PC-9 (cell line): ENCODE measurements around the gene RUVBL2. TPM values are rescaled to one million over a fixed set of nuclear protein-coding genes. Genes with fewer than 3 reads are reported as not detected.

Experiments
- BruUV-seq: library from RNA; stranded (reverse); fragments of 400-500 nt; replicated peaks from 2 replicates; lab custom pipeline; 2021; lab: Mats Ljungman, UMichigan
- CTCF ChIA-PET: fragments of 300-600 bp; sonication (Branson Sonifier 250); formaldehyde crosslinking; loops from one replicate; lab custom pipeline; 2022; ENCODE audit warnings: antibody characterized with exemption; lab: Charles Lee
- POLR2A ChIA-PET: fragments of 300-600 bp; sonication (Branson Sonifier 250); formaldehyde crosslinking; loops from one replicate; lab custom pipeline; 2022; ENCODE audit warnings: antibody characterized with exemption; ENCODE audit not compliant: unreplicated experiment; lab: Charles Lee
- DNase-seq, 2 experiments: peaks; one replicate each; pipeline versions ENCODE4 v3.0.0 to v3.0.0-alpha.2; 2015 to 2022; ENCODE audit warnings: mixed read lengths in 1 of 2
- H2AFZ ChIP-seq: fragments of 200-600 bp; sonication (generic); 2 replicates; pipeline ENCODE4 v1.8.1; 2017; ENCODE audit warnings: antibody characterized with exemption
- H3F3A ChIP-seq: fragments of 200-600 bp; sonication (generic); 2 replicates; pipeline ENCODE4 v1.8.1; 2017; ENCODE audit warnings: antibody characterized with exemption, mild to moderate bottlenecking, low read depth; ENCODE audit not compliant: insufficient read depth
- H3K27ac ChIP-seq: fragments of 200-600 bp; sonication (generic); 2 replicates; pipeline ENCODE4 v1.6.1; 2016; ENCODE audit warnings: mixed run types
- H3K27me3 ChIP-seq: fragments of 200-600 bp; sonication (generic); 2 replicates; pipeline ENCODE4 v1.6.1; 2016; ENCODE audit warnings: low read depth, mixed run types; ENCODE audit not compliant: insufficient read depth
- H3K36me3 ChIP-seq: fragments of 200-600 bp; sonication (generic); 2 replicates; pipeline ENCODE4 v1.6.1; 2016; ENCODE audit warnings: low read depth, mixed run types
- H3K4me1 ChIP-seq: fragments of 200-600 bp; sonication (generic); replicated peaks from 2 replicates; pipeline ENCODE4 v1.6.1; 2016; ENCODE audit warnings: mixed run types; ENCODE audit not compliant: insufficient read depth
- H3K4me2 ChIP-seq: fragments of 200-600 bp; sonication (generic); 2 replicates; pipeline ENCODE4 v1.6.1; 2017; ENCODE audit warnings: mixed run types
- H3K4me3 ChIP-seq: fragments of 200-600 bp; sonication (generic); 2 replicates; pipeline ENCODE4 v1.6.1; 2016; ENCODE audit warnings: mixed run types
- H3K79me2 ChIP-seq: fragments of 200-600 bp; sonication (generic); 2 replicates; pipeline ENCODE4 v1.6.1; 2017; ENCODE audit warnings: low read depth, mixed run types
- H3K9me2 ChIP-seq: fragments of 200-600 bp; sonication (generic); 2 replicates; pipeline ENCODE4 v1.8.1; 2017; ENCODE audit warnings: mild to moderate bottlenecking; ENCODE audit not compliant: insufficient read depth
- H3K9me3 ChIP-seq: fragments of 200-600 bp; sonication (generic); 2 replicates; pipeline ENCODE4 v1.8.1; 2016; ENCODE audit warnings: low read depth; ENCODE audit not compliant: insufficient read depth
- H4K20me1 ChIP-seq: fragments of 200-600 bp; sonication (generic); 2 replicates; pipeline ENCODE4 v1.8.1; 2017; ENCODE audit not compliant: insufficient read depth
- CTCF ChIP-seq: fragments of 200-600 bp; sonication (generic); conservative IDR thresholded peaks from 2 replicates; pipeline ENCODE4 v1.6.1; 2017; ENCODE audit warnings: mixed run types, antibody characterized with exemption, mild to moderate bottlenecking, moderate library complexity
- EZH2 ChIP-seq: fragments of 200-600 bp; sonication (generic); IDR thresholded peaks from 2 replicates; pipeline ENCODE4 v1.8.0; 2017; ENCODE audit warnings: antibody characterized with exemption, low read depth
- intact Hi-C: fragments of 100-400 bp; cut with micrococcal nuclease; formaldehyde crosslinking; loops from one replicate; pipeline ENCODE4 v1.10.0; 2022; ENCODE audit not compliant: unreplicated experiment
- total RNA-seq: library from RNA; stranded (reverse); gene quantifications from 2 replicates; pipeline ENCODE4 v1.2.3, GENCODE V29; 2021

RUVBL2 gene
- total RNA-seq, 1 experiment from 2014 or later = 179 TPM

- H3K36me3 ChIP-seq = peaks cover 18% of the 10 kb centered on the region
- no peak overlapping the region for H2AFZ ChIP-seq
- no peaks in the 10 kb centered on the region for H3K27me3 ChIP-seq
- peak overlapping the region; percentile 95 for H3K27ac ChIP-seq
- TSS peak; percentile 79 for BruUV-seq
- H3K4me3 ChIP-seq = peak overlapping the region; percentile 84
- intact Hi-C loops = loop anchor here (2.0 to 10.0 kb wide), 3 partner anchors 28 to 480 kb away; partner anchors contain the start of genes CA11, GYS1 and RUVBL2
- DNase-seq = peak in 1 of 2 experiments; percentile 42
- H3K4me2 ChIP-seq = peak overlapping the region; percentile 96
- H4K20me1 ChIP-seq = peaks cover 22% of the 10 kb centered on the region
- no peaks in the 10 kb centered on the region for H3K9me2 ChIP-seq
- CTCF ChIA-PET = interaction anchor here (0.6 to 0.7 kb wide), 2 partner anchors 46 to 125 kb away, joined by 3 read pairs; no protein-coding TSS in a partner anchor
- peaks cover 33% of the 10 kb centered on the region for H3K79me2 ChIP-seq
- peaks cover 39% of the 10 kb centered on the region for H3K4me1 ChIP-seq
- H3F3A ChIP-seq = peaks cover 77% of the 10 kb centered on the region
- POLR2A ChIA-PET = interaction anchor here (0.5 to 0.7 kb wide), 9 partner anchors 15 to 354 kb away, joined by 3 to 7 read pairs (median 3); partner anchors contain the start of genes GYS1 and RUVBL2
- TF ChIP-seq CTCF (no peak), EZH2 (no peak)
- H3K9me3 ChIP-seq = no peaks in the 10 kb centered on the region
Observed at GRCh38 chr19:48964205-48965039, 29.3 kb upstream of the RUVBL2 start.

GRCh38 chr19:48965040-48965805, 28.5 kb upstream of the RUVBL2 start, which contains the start of gene FTL:
Gene FTL, plus strand, starts transcription at chr19:48965309. Its CDS starts 199 bp downstream, at chr19:48965508.
- Histone ChIP-seq H3K36me3 (peaks cover 18% of the 10 kb centered on the region), H3F3A (peaks cover 80% of the 10 kb centered on the region), H4K20me1 (peaks cover 22% of the 10 kb centered on the region), H3K9me2 (no peaks in the 10 kb centered on the region), H3K9me3 (no peaks in the 10 kb centered on the region), H2AFZ (no peak within 1 kb of the TSS), H3K27ac (peak within 1 kb of the TSS; percentile 95), H3K27me3 (no peaks in the 10 kb centered on the region), H3K79me2 (peaks cover 33% of the 10 kb centered on the region), H3K4me2 (peak within 1 kb of the TSS; percentile 96), H3K4me3 (peak within 1 kb of the TSS; percentile 84), H3K4me1 (peaks cover 39% of the 10 kb centered on the region)
- ChIA-PET POLR2A (interaction anchor here (0.6 kb wide), 1 partner anchor 8 kb away, joined by 3 read pairs; no protein-coding TSS in a partner anchor), CTCF (no interaction called here)
- no peak for TF ChIP-seq EZH2
- no peak for TF ChIP-seq CTCF
- no TSS peak for BruUV-seq
- intact Hi-C loops = loop anchor here (2.0 to 10.0 kb wide), 3 partner anchors 28 to 480 kb away; partner anchors contain the start of genes CA11, GYS1 and RUVBL2
- peak; percentile 92 to 99 for DNase-seq
